Endothelial cell of umbilical vein (primary cell): ENCODE results near the gene ADGRD1. TPM values are rescaled to one million over a fixed set of nuclear protein-coding genes. Genes with fewer than 3 reads are reported as not detected.

Experiments
- BruUV-seq: library from RNA; stranded (reverse); fragments of 400-500 nt; replicated peaks from 2 replicates; lab custom pipeline; 2021; lab: Mats Ljungman, UMichigan
- CTCF ChIA-PET: fragments of 300-600, 350-600 bp; sonication (Branson Sonifier 250); formaldehyde crosslinking; loops from one replicate; lab custom pipeline; 2021; ENCODE audit warnings: antibody characterized with exemption, inconsistent platforms; lab: Charles Lee
- POLR2A ChIA-PET: fragments of 300-600, 350-600 bp; sonication (Branson Sonifier 250); formaldehyde crosslinking; loops from one replicate; lab custom pipeline; 2021; ENCODE audit warnings: antibody characterized with exemption, inconsistent platforms; lab: Charles Lee
- DNase-seq: peaks from one replicate; pipeline ENCODE4 v3.0.0-alpha.2; 2011; ENCODE audit warnings: low read depth, low spot score
- FAIRE-seq: peaks from 2 replicates; lab custom pipeline; 2011; peaks lifted over from hg19 to GRCh38; lab: Jason Lieb, UNC
- H2AFZ ChIP-seq: 2 replicates; pipeline ENCODE4 v1.6.0; 2012; ENCODE audit warnings: low read depth, low read length, control low read depth, inconsistent platforms
- H3K27ac ChIP-seq: 2 replicates; pipeline ENCODE4 v1.5.1; 2011; ENCODE audit warnings: low read depth, mild to moderate bottlenecking, control low read depth, low read length, moderate library complexity; ENCODE audit not compliant: insufficient read depth
- H3K27me3 ChIP-seq, 2 experiments: 2 replicates each; pipeline versions ENCODE4 v1.6.0 to v1.6.1; 2011; ENCODE audit warnings: low read length in 2 of 2, mixed read lengths in 1 of 2; ENCODE audit not compliant: control insufficient read depth in 2 of 2, insufficient read depth in 2 of 2
- H3K36me3 ChIP-seq, 2 experiments: 2 replicates in 1 of 2; 3 replicates in 1 of 2; pipeline ENCODE4 v1.5.1; 2011; ENCODE audit warnings: low read length in 2 of 2, mild to moderate bottlenecking in 1 of 2, moderate library complexity in 1 of 2; ENCODE audit not compliant: control insufficient read depth in 2 of 2, insufficient read depth in 2 of 2; ENCODE audit errors: extremely low read depth in 1 of 2
- H3K4me1 ChIP-seq: 3 replicates; pipeline ENCODE4 v1.5.1; 2011; ENCODE audit warnings: mild to moderate bottlenecking, low read length; ENCODE audit not compliant: control insufficient read depth, insufficient read depth; ENCODE audit errors: extremely low read depth
- H3K4me2 ChIP-seq: 2 replicates; pipeline ENCODE4 v1.6.1; 2011; ENCODE audit warnings: low read length, control low read depth, mixed read lengths; ENCODE audit not compliant: insufficient read depth
- H3K4me3 ChIP-seq, 3 experiments: fragments of 200-600 bp in 1 of 3; sonication (generic), shearing (Covaris generic) in 1 of 3; replicated peaks in 1 of 3; 2 replicates each; pipeline ENCODE4 v1.5.1; 2011 to 2016; ENCODE audit warnings: control low read depth in 3 of 3, low read length in 3 of 3, mild to moderate bottlenecking in 2 of 3, inconsistent platforms in 1 of 3, low read depth in 1 of 3, moderate library complexity in 1 of 3; ENCODE audit not compliant: insufficient read depth in 1 of 3
- H3K79me2 ChIP-seq: 2 replicates; pipeline ENCODE4 v1.6.0; 2012; ENCODE audit warnings: low read length, inconsistent platforms; ENCODE audit not compliant: control insufficient read depth, insufficient read depth
- H3K9ac ChIP-seq: replicated peaks from 2 replicates; pipeline ENCODE3; 2011; ENCODE audit warnings: low read length, control low read depth; ENCODE audit not compliant: insufficient read depth; ENCODE audit errors: extremely low read depth
- H3K9me1 ChIP-seq: replicated peaks from 3 replicates; pipeline ENCODE4 v1.6.0; 2011; ENCODE audit warnings: mild to moderate bottlenecking, low read length; ENCODE audit not compliant: control insufficient read depth, insufficient read depth; ENCODE audit errors: extremely low read depth
- H3K9me3 ChIP-seq: replicated peaks from 2 replicates; pipeline ENCODE4 v1.5.1; 2012; ENCODE audit warnings: low read length, inconsistent platforms; ENCODE audit not compliant: control insufficient read depth, insufficient read depth
- H4K20me1 ChIP-seq: replicated peaks from 2 replicates; pipeline ENCODE3; 2011; ENCODE audit warnings: mild to moderate bottlenecking, low read length; ENCODE audit not compliant: control insufficient read depth, insufficient read depth; ENCODE audit errors: extremely low read depth
- EZH2 ChIP-seq: IDR thresholded peaks from 2 replicates; pipeline ENCODE4 v1.6.1; 2012; ENCODE audit warnings: borderline replicate concordance, low read depth, mild to moderate bottlenecking, moderate library complexity, low read length, inconsistent platforms; ENCODE audit not compliant: severe bottlenecking
- FOS ChIP-seq: IDR thresholded peaks from 2 replicates; pipeline ENCODE4 v1.6.1; 2011; ENCODE audit warnings: mild to moderate bottlenecking, low read length, moderate library complexity, borderline replicate concordance; ENCODE audit not compliant: insufficient read depth
- GATA2 ChIP-seq: IDR thresholded peaks from 2 replicates; pipeline ENCODE4 v1.7.0; 2011; ENCODE audit warnings: low read depth, mild to moderate bottlenecking, moderate library complexity, mixed read lengths, low read length; ENCODE audit not compliant: insufficient read length, insufficient read depth
- JUN ChIP-seq: IDR thresholded peaks from 2 replicates; pipeline ENCODE4 v1.6.1; 2011; ENCODE audit warnings: borderline replicate concordance, low read depth; ENCODE audit not compliant: insufficient read length, insufficient read depth
- MYC ChIP-seq: IDR thresholded peaks from one replicate; pipeline ENCODE4 v1.6.1; 2011; ENCODE audit warnings: mild to moderate bottlenecking, low read depth, low read length
- POLR2A ChIP-seq: IDR thresholded peaks from 2 replicates; pipeline ENCODE4 v1.6.1; 2012; ENCODE audit warnings: low read depth, mild to moderate bottlenecking, control low read depth, low read length
- POLR2AphosphoS5 ChIP-seq: IDR thresholded peaks from 2 replicates; pipeline ENCODE4 v1.6.1; 2012; ENCODE audit warnings: low read depth, mild to moderate bottlenecking, control low read depth, low read length, moderate library complexity; ENCODE audit not compliant: insufficient read depth
- dilution Hi-C: fragments of 300-500 bp; cut with MboI; formaldehyde crosslinking; loops from one replicate; pipeline ENCODE4 v1.15.0; 2019; ENCODE audit warnings: low sequenced_read_pairs; ENCODE audit not compliant: extremely low pct_ligation_motif_present
- intact Hi-C: fragments of 100-400 bp; cut with micrococcal nuclease; formaldehyde crosslinking; loops from one replicate; pipeline ENCODE4 v1.10.0; 2022
- polyA plus RNA-seq, 4 experiments: library from polyadenylated mRNA; depleted of rRNA in 3 of 4; stranded (reverse) in 3 of 4; unstranded in 1 of 4; fragments of >200 nt; gene quantifications; 2 replicates each; pipeline versions ENCODE4 v1.2.1 to v1.2.3, GENCODE V29; 2011 to 2012; ENCODE audit warnings: missing spikeins in 1 of 4
- total RNA-seq: library from RNA; stranded (reverse); gene quantifications from 2 replicates; pipeline ENCODE4 v1.2.3, GENCODE V29; 2021
- TF ChIP-seq, protein P1 (sequence below), 2 donors: IDR thresholded peaks; 1 replicate in 1 of 2; 2 replicates in 1 of 2; pipeline ENCODE4 v1.5.1; 2011; ENCODE audit warnings: low read length in 2 of 2, mild to moderate bottlenecking in 2 of 2, moderate library complexity in 2 of 2, control low read depth in 1 of 2, inconsistent platforms in 1 of 2, low read depth in 1 of 2; ENCODE audit not compliant: insufficient read depth in 1 of 2; ENCODE audit errors: extremely low read depth in 1 of 2
- TF ChIP-seq, protein P2 (sequence below): IDR thresholded peaks from 2 replicates; pipeline ENCODE4 v1.6.1; 2011; ENCODE audit not compliant: insufficient read depth, insufficient read length

ADGRD1 gene
- total and polyA plus RNA-seq, 2 donors (not counting 3 experiments of a cell fraction or from before 2014, with no cell fraction given) = 0.07 TPM; not detected in 1

DNA sequence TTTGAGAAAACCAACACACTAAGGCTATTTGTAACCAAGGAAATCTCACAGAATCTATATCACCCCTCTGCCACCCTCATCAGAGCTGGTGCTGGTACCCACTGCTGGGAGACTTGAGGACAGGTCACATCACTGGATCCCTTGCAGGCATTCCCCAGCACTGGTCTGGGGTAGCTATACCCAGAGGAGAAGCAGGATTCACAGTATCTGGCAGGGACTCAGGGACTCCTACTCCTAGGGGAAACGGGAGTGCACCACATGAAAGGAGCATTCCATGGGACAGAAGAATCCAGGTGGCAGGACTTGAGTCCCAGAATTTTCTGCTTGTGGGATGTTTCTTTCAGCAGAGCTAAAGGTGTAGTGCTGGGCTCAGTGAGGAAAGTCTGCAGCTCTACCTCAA, 223.2 kb downstream of the ADGRD1 start:
- no peaks in the 10 kb centered on the region for H3K9me1 ChIP-seq
- no peaks in the 10 kb centered on the region for H3K9me3 ChIP-seq
- H3K27me3 ChIP-seq = no peaks in the 10 kb centered on the region
- no peaks in the 10 kb centered on the region for H3K36me3 ChIP-seq
- no TSS peak for BruUV-seq
- H3K4me3 ChIP-seq = no peak overlapping the region
- H3K9ac ChIP-seq = no peak overlapping the region
- no peak overlapping the region for H2AFZ ChIP-seq
- DNase-seq (no peak), FAIRE-seq (no peak)
- no peak overlapping the region for H3K4me2 ChIP-seq
- ChIA-PET POLR2A (no interaction called here), CTCF (no interaction called here)
- H3K79me2 ChIP-seq = no peaks in the 10 kb centered on the region
- intact Hi-C loops (loop anchor here (5.0 kb wide), 1 partner anchor 275 kb away; no protein-coding TSS in a partner anchor), dilution Hi-C loops (no loop called here)
- H3K27ac ChIP-seq = no peak overlapping the region
- no peaks in the 10 kb centered on the region for H3K4me1 ChIP-seq
- H4K20me1 ChIP-seq = no peaks in the 10 kb centered on the region
- TF ChIP-seq GATA2 (no peak), POLR2AphosphoS5 (no peak), POLR2A (no peak), FOS (no peak), EZH2 (no peak), MYC (no peak), JUN (no peak)
- TF ChIP-seq, protein P1, sequence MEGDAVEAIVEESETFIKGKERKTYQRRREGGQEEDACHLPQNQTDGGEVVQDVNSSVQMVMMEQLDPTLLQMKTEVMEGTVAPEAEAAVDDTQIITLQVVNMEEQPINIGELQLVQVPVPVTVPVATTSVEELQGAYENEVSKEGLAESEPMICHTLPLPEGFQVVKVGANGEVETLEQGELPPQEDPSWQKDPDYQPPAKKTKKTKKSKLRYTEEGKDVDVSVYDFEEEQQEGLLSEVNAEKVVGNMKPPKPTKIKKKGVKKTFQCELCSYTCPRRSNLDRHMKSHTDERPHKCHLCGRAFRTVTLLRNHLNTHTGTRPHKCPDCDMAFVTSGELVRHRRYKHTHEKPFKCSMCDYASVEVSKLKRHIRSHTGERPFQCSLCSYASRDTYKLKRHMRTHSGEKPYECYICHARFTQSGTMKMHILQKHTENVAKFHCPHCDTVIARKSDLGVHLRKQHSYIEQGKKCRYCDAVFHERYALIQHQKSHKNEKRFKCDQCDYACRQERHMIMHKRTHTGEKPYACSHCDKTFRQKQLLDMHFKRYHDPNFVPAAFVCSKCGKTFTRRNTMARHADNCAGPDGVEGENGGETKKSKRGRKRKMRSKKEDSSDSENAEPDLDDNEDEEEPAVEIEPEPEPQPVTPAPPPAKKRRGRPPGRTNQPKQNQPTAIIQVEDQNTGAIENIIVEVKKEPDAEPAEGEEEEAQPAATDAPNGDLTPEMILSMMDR (IDR thresholded peaks at IDR 0.05; ENCODE audit: extremely low read depth in 1 of 2, insufficient read depth in 1 of 2, low read depth in 1 of 2, low read length in 2 of 2) = no peak
- TF ChIP-seq, protein P2, sequence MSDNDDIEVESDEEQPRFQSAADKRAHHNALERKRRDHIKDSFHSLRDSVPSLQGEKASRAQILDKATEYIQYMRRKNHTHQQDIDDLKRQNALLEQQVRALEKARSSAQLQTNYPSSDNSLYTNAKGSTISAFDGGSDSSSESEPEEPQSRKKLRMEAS = no peak
